Smooth muscle cell (in vitro differentiated cells): ENCODE data around the gene HMGXB3. TPM values are rescaled to one million over a fixed set of nuclear protein-coding genes. Genes with fewer than 3 reads are reported as not detected.

Experiments
- DNase-seq: peaks from one replicate; lab custom pipeline; 2025; ENCODE audit not compliant: unreplicated experiment; lab: John Stamatoyannopoulos, UW
- H2AFZ ChIP-seq: fragments of 200-600 bp; sonication (generic); 2 replicates; pipeline ENCODE4 v1.6.0; 2016; ENCODE audit warnings: antibody characterized with exemption, low read depth, mild to moderate bottlenecking
- H3F3A ChIP-seq: fragments of 200-600 bp; sonication (generic); 2 replicates; pipeline ENCODE4 v1.6.0; 2017; ENCODE audit warnings: antibody characterized with exemption, low read depth
- H3K27ac ChIP-seq: fragments of 200-600 bp; sonication (generic); 2 replicates; pipeline ENCODE4 v1.5.1; 2016; ENCODE audit warnings: low read depth, mild to moderate bottlenecking
- H3K27me3 ChIP-seq: fragments of 200-600 bp; sonication (generic); 2 replicates; pipeline ENCODE4 v1.6.1; 2016; ENCODE audit warnings: low read depth, mild to moderate bottlenecking
- H3K36me3 ChIP-seq: fragments of 200-600 bp; sonication (generic); 2 replicates; pipeline ENCODE4 v1.5.1; 2016; ENCODE audit warnings: low read depth
- H3K4me1 ChIP-seq: fragments of 200-600 bp; sonication (generic); 2 replicates; pipeline ENCODE4 v1.5.1; 2016; ENCODE audit warnings: low read depth
- H3K4me2 ChIP-seq: fragments of 200-600 bp; sonication (generic); 2 replicates; pipeline ENCODE4 v1.6.0; 2016; ENCODE audit warnings: mild to moderate bottlenecking
- H3K4me3 ChIP-seq: fragments of 200-600 bp; sonication (generic); 2 replicates; pipeline ENCODE4 v1.5.1; 2016; ENCODE audit warnings: mild to moderate bottlenecking
- H3K79me2 ChIP-seq: fragments of 200-600 bp; sonication (generic); 2 replicates; pipeline ENCODE4 v1.6.0; 2016; ENCODE audit warnings: low read depth, mild to moderate bottlenecking
- H3K9ac ChIP-seq: fragments of 200-600 bp; sonication (generic); 2 replicates; pipeline ENCODE4 v1.6.0; 2016; ENCODE audit warnings: low read depth
- H3K9me3 ChIP-seq: fragments of 200-600 bp; sonication (generic); replicated peaks from 2 replicates; pipeline ENCODE4 v1.5.1; 2016; ENCODE audit warnings: low read depth
- H4K20me1 ChIP-seq: fragments of 200-600 bp; sonication (generic); 2 replicates; pipeline ENCODE4 v1.6.0; 2016; ENCODE audit warnings: low read depth
- WGBS: methylation state at CpG from one replicate; pipeline ENCODE4 v1.1.7; 2016; ENCODE audit warnings: low lambda C conversion rate; 5-methylcytosine and 5-hydroxymethylcytosine counted together
- polyA plus RNA-seq: library from polyadenylated mRNA; unstranded; fragments of >200 nt; fragmentation: Nextera tagmentation; extraction: Ambion mirVana; gene quantifications from 2 replicates; pipeline ENCODE4 v1.2.1, GENCODE V29; 2016
- total RNA-seq: library from RNA; depleted of rRNA; stranded (reverse); fragments of >200 nt; gene quantifications from 2 replicates; pipeline ENCODE4 v1.2.3, GENCODE V29; 2014
- TF ChIP-seq, protein P1 (sequence below): fragments of 200-600 bp; sonication (generic); IDR thresholded peaks from 2 replicates; pipeline ENCODE4 v1.5.1; 2017; ENCODE audit warnings: borderline replicate concordance, mild to moderate bottlenecking, antibody characterized with exemption; ENCODE audit not compliant: insufficient read depth, poor library complexity, severe bottlenecking

Gene HMGXB3
- total and polyA plus RNA-seq, 2 experiments from 2014 or later: 31.4 to 41.8 TPM

DNA sequence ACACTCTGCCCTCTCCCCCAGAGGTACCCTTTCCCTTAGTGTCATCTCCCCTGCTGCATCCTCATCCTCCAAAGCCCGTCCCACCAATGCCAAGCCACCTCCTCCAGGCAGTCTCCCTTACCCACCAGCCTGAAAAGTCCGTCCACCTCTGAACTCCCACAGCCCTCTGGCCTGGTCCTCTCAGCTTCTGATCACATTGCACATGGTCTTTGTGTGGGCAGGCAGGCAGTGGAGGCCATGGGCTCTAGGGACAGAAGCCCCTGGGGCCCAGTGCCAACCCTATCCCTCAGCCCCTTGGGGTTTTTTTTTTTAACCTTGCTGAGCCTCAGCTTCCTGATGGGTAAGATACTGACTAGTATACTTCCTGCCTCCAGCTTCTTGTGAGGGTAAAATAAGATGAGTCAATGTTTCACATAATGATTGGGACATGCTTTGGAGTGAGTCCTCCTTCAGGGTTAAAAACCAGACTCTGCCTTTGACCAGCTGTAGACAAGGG lies 66.4 kb downstream of the HMGXB3 start:
- H3K36me3 ChIP-seq: no peaks in the 10 kb centered on the region
- peak overlapping the region; percentile 10 for H3K9ac ChIP-seq
- 71% methylated on average over 2 of the region's 2 CpGs for WGBS
- H3K4me3 ChIP-seq: no peak overlapping the region
- TF ChIP-seq, protein P1, sequence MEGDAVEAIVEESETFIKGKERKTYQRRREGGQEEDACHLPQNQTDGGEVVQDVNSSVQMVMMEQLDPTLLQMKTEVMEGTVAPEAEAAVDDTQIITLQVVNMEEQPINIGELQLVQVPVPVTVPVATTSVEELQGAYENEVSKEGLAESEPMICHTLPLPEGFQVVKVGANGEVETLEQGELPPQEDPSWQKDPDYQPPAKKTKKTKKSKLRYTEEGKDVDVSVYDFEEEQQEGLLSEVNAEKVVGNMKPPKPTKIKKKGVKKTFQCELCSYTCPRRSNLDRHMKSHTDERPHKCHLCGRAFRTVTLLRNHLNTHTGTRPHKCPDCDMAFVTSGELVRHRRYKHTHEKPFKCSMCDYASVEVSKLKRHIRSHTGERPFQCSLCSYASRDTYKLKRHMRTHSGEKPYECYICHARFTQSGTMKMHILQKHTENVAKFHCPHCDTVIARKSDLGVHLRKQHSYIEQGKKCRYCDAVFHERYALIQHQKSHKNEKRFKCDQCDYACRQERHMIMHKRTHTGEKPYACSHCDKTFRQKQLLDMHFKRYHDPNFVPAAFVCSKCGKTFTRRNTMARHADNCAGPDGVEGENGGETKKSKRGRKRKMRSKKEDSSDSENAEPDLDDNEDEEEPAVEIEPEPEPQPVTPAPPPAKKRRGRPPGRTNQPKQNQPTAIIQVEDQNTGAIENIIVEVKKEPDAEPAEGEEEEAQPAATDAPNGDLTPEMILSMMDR: no peak
- DNase-seq: no peak
- no peak overlapping the region for H2AFZ ChIP-seq
- no peaks in the 10 kb centered on the region for H3K9me3 ChIP-seq
- H4K20me1 ChIP-seq: no peaks in the 10 kb centered on the region
- H3K27me3 ChIP-seq: no peaks in the 10 kb centered on the region
- peak overlapping the region; percentile 76 for H3K27ac ChIP-seq
- H3K4me1 ChIP-seq: peaks cover 23% of the 10 kb centered on the region
- H3K4me2 ChIP-seq: peak overlapping the region; percentile 24
- H3F3A ChIP-seq: peaks cover 7% of the 10 kb centered on the region
- no peaks in the 10 kb centered on the region for H3K79me2 ChIP-seq

DNA sequence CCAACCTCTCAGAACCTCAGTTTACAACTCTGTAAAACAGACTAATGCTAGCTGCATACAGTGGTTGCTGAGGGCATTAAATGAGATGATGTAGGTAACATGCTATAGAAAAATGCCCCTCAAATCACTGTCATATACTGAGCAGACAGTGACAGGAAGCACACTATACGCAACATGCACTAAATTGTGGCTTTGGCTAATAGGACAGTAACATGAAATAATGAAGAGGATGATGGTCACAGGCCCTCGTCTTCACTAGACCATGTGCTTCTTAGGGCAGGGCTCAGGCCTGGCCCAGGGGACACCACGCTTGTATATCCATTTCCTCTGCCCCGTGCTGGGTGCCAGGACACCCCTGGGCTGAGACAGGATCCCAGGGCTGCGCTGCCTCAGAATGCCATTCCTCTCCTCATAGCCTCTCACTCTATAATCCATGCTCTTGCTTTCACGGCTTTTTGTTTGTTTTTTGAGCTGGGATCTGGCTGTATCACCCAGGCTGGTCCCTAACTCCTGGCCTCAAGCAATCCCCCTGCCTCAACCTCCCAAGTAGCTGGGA lies 66.9 kb downstream of the HMGXB3 start:
- peak overlapping the region; percentile 10 for H3K9ac ChIP-seq
- peak overlapping the region; percentile 76 for H3K27ac ChIP-seq
- peak overlapping the region; percentile 24 for H3K4me2 ChIP-seq
- TF ChIP-seq, protein P1: no peak
- no peaks in the 10 kb centered on the region for H3K9me3 ChIP-seq
- H3K4me3 ChIP-seq: no peak overlapping the region
- H4K20me1 ChIP-seq: no peaks in the 10 kb centered on the region
- no peak for DNase-seq
- peaks cover 7% of the 10 kb centered on the region for H3F3A ChIP-seq
- H2AFZ ChIP-seq: no peak overlapping the region
- no peaks in the 10 kb centered on the region for H3K79me2 ChIP-seq
- 84% methylated on average over 6 of the region's 6 CpGs for WGBS
- no peaks in the 10 kb centered on the region for H3K27me3 ChIP-seq
- H3K36me3 ChIP-seq: no peaks in the 10 kb centered on the region
- peaks cover 23% of the 10 kb centered on the region for H3K4me1 ChIP-seq

DNA sequence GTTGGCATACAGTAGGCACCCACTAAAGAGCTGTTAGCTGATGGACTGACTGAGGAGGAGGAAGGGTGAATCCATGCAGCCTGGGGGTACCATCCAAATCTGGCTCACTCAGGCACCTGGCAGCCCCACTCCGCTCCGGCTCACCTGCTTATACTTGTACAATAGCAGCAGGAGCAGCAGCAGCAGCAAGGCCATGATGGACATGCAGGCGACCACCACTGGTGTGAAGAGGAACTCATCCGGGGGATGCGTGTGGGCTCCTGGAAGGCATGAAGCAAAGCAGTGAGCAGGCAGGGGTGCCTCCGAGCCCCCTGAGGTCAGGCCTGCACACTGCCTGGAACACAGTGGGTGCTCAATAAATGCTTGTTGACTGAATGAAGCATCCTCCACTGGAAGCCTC lies 67.5 kb downstream of the HMGXB3 start:
- H3K9me3 ChIP-seq: no peaks in the 10 kb centered on the region
- no peak overlapping the region for H3K27ac ChIP-seq
- no peaks in the 10 kb centered on the region for H3K79me2 ChIP-seq
- no peaks in the 10 kb centered on the region for H3K27me3 ChIP-seq
- H3K4me3 ChIP-seq: no peak overlapping the region
- 97% methylated on average over 6 of the region's 6 CpGs for WGBS
- no peaks in the 10 kb centered on the region for H3K36me3 ChIP-seq
- no peak overlapping the region for H3K4me2 ChIP-seq
- H3F3A ChIP-seq: peaks cover 7% of the 10 kb centered on the region
- H3K9ac ChIP-seq: no peak overlapping the region
- no peak overlapping the region for H2AFZ ChIP-seq
- TF ChIP-seq, protein P1: no peak
- DNase-seq: no peak
- H4K20me1 ChIP-seq: no peaks in the 10 kb centered on the region
- H3K4me1 ChIP-seq: peaks cover 23% of the 10 kb centered on the region

DNA sequence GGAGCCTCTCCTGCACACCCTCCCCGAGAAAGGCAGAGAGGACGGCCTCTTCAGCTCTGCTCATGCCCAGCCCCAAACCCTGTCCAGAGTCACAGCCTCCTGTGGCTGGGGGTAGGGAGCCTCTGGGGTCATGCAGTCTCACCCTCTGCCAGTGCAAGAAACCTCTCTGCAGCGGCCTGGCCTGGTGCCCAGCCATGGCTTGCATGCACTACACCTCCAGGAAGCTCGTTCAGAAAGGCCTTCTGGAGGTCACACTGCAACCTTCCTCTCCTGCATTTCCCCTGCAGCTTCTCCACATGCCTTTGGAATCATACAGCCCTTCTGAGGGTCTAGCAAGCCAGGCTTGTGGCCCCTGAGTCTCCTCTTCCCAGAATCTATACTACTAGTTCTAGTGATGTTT lies 67.9 kb downstream of the HMGXB3 start:
- H3K36me3 ChIP-seq: no peaks in the 10 kb centered on the region
- TF ChIP-seq, protein P1: no peak
- no peaks in the 10 kb centered on the region for H3K9me3 ChIP-seq
- H3K79me2 ChIP-seq: no peaks in the 10 kb centered on the region
- no peak overlapping the region for H3K4me2 ChIP-seq
- H2AFZ ChIP-seq: no peak overlapping the region
- H3F3A ChIP-seq: peaks cover 7% of the 10 kb centered on the region
- WGBS: 82% methylated on average over 4 of the region's 4 CpGs
- no peaks in the 10 kb centered on the region for H4K20me1 ChIP-seq
- H3K4me3 ChIP-seq: no peak overlapping the region
- DNase-seq: no peak
- no peak overlapping the region for H3K27ac ChIP-seq
- peaks cover 23% of the 10 kb centered on the region for H3K4me1 ChIP-seq
- H3K27me3 ChIP-seq: no peaks in the 10 kb centered on the region
- no peak overlapping the region for H3K9ac ChIP-seq
